Measurements from ENCODE around the gene FRMD4A.

Gene FRMD4A

DNA sequence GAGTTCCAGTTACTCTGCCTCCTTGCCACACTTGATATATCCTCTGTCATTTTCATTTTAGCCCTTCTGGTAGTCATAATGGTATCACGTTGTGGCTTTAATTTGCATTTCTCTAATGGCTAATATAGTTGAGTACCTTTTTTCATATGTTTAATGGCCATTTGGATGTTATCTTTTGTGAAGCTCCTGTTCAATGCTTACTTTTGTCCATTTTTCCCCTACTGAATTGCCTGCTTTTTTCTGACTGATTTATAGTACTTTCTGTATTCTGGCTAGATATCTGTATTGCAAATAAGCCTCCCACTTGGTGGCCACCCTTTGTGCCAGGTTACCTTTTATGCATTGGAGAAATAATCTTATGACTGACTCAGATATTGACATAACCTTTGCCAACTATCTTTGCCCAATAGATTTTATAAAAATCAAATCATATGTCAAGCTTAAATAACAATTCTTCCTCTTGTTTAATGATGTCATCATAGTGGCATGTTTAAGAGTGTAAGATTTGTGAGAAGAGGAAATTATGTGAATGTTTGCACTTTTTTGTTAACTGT, 693.3 kb downstream of the FRMD4A start:
- H4K8ac ChIP-seq (ENCODE audit: low read depth, low read length), result no peak overlapping the region
- H3K4me2 ChIP-seq (ENCODE audit: insufficient read depth, low read length, poor library complexity, severe bottlenecking), result no peak overlapping the region
- H3K4me1 ChIP-seq (ENCODE audit: control insufficient read depth in 2 of 2, insufficient read depth in 1 of 2, low read depth in 1 of 2, low read length in 2 of 2), result peaks cover 6 to 9% of the 10 kb centered on the region in 2 donors
- H3K9ac ChIP-seq (ENCODE audit: low read depth, low read length, poor library complexity), result no peak overlapping the region
- H2BK5ac ChIP-seq (ENCODE audit: low read length), result no peak overlapping the region
- H2BK12ac ChIP-seq (ENCODE audit: low read length), result no peak overlapping the region
- peaks cover 0 to 22% of the 10 kb centered on the region in 2 donors for H3K36me3 ChIP-seq (replicated peaks in 1 of 2; ENCODE audit: control insufficient read depth in 2 of 2, insufficient read depth in 2 of 2, low read length in 2 of 2)
- H3K4me3 ChIP-seq (ENCODE audit: low read length in 2 of 2), result no peak overlapping the region
- no peak overlapping the region for H2AFZ ChIP-seq (ENCODE audit: low read length)
- no peak overlapping the region for H4K91ac ChIP-seq (ENCODE audit: low read depth, low read length, poor library complexity)
- no peak overlapping the region for H3K18ac ChIP-seq (ENCODE audit: low read length)
- no peak overlapping the region for H2BK120ac ChIP-seq (ENCODE audit: low read depth, low read length)
- no peak overlapping the region for H2BK15ac ChIP-seq (ENCODE audit: low read length)
- H3K23ac ChIP-seq (ENCODE audit: low read depth, low read length, poor library complexity), result no peak overlapping the region
- H3K14ac ChIP-seq (ENCODE audit: low read length), result no peak overlapping the region
- no peak for DNase-seq (ENCODE audit: low spot score)
- no CpG with 5 or more reads among the region's 1 CpG for WGBS, 2 donors (ENCODE audit: extremely low coverage in 2 of 2, insufficient read length in 2 of 2, insufficient replicate concordance in 1 of 2)
- H3K4ac ChIP-seq (ENCODE audit: low read length), result no peak overlapping the region
- H2AK5ac ChIP-seq (ENCODE audit: low read depth, low read length), result no peak overlapping the region
- peaks cover 6 to 7% of the 10 kb centered on the region in 2 donors for H3K9me3 ChIP-seq (replicated peaks in 1 of 2; ENCODE audit: control insufficient read depth in 2 of 2, insufficient read depth in 1 of 2, low read depth in 1 of 2, low read length in 2 of 2)
- no peaks in the 10 kb centered on the region for H3K79me1 ChIP-seq (ENCODE audit: low read depth, low read length)
- H3K27me3 ChIP-seq (ENCODE audit: control insufficient read depth in 3 of 3, insufficient read depth in 3 of 3, low read depth in 1 of 3, low read length in 3 of 3), result no peaks in the 10 kb centered on the region
- H3K27ac ChIP-seq (replicated peaks; ENCODE audit: low read length), result no peak overlapping the region

GRCh38 chr10:13636776-13637175, 693.9 kb downstream of the FRMD4A start:
- no peak overlapping the region for H2BK5ac ChIP-seq (ENCODE audit: low read length)
- H3K18ac ChIP-seq (ENCODE audit: low read length), result no peak overlapping the region
- H4K91ac ChIP-seq (ENCODE audit: low read depth, low read length, poor library complexity), result no peak overlapping the region
- no peak overlapping the region for H3K4me3 ChIP-seq (ENCODE audit: low read length in 2 of 2)
- H2BK120ac ChIP-seq (ENCODE audit: low read depth, low read length), result no peak overlapping the region
- H3K36me3 ChIP-seq (replicated peaks in 1 of 2; ENCODE audit: control insufficient read depth in 2 of 2, insufficient read depth in 2 of 2, low read length in 2 of 2), result peaks cover 0 to 16% of the 10 kb centered on the region in 2 donors
- no peak overlapping the region for H2AFZ ChIP-seq (ENCODE audit: low read length)
- H2BK12ac ChIP-seq (ENCODE audit: low read length), result no peak overlapping the region
- H3K9me3 ChIP-seq (replicated peaks in 1 of 2; ENCODE audit: control insufficient read depth in 2 of 2, insufficient read depth in 1 of 2, low read depth in 1 of 2, low read length in 2 of 2), result peaks cover 0 to 2% of the 10 kb centered on the region in 2 donors
- H2BK15ac ChIP-seq (ENCODE audit: low read length), result no peak overlapping the region
- DNase-seq (ENCODE audit: low spot score), result no peak
- H3K4me2 ChIP-seq (ENCODE audit: insufficient read depth, low read length, poor library complexity, severe bottlenecking), result no peak overlapping the region
- no peak overlapping the region for H3K23ac ChIP-seq (ENCODE audit: low read depth, low read length, poor library complexity)
- no peaks in the 10 kb centered on the region for H3K79me1 ChIP-seq (ENCODE audit: low read depth, low read length)
- no CpG with 5 or more reads among the region's 4 CpGs for WGBS, 2 donors (ENCODE audit: extremely low coverage in 2 of 2, insufficient read length in 2 of 2, insufficient replicate concordance in 1 of 2)
- H3K27me3 ChIP-seq (ENCODE audit: control insufficient read depth in 3 of 3, insufficient read depth in 3 of 3, low read depth in 1 of 3, low read length in 3 of 3), result no peaks in the 10 kb centered on the region
- no peak overlapping the region for H3K27ac ChIP-seq (replicated peaks; ENCODE audit: low read length)
- no peak overlapping the region for H4K8ac ChIP-seq (ENCODE audit: low read depth, low read length)
- H3K4me1 ChIP-seq (ENCODE audit: control insufficient read depth in 2 of 2, insufficient read depth in 1 of 2, low read depth in 1 of 2, low read length in 2 of 2), result peaks cover 6 to 9% of the 10 kb centered on the region in 2 donors
- H3K4ac ChIP-seq (ENCODE audit: low read length), result no peak overlapping the region
- no peak overlapping the region for H2AK5ac ChIP-seq (ENCODE audit: low read depth, low read length)
- no peak overlapping the region for H3K14ac ChIP-seq (ENCODE audit: low read length)
- H3K9ac ChIP-seq (ENCODE audit: low read depth, low read length, poor library complexity), result no peak overlapping the region

- no peaks in the 10 kb centered on the region for H3K79me1 ChIP-seq (ENCODE audit: low read depth, low read length)
- no peak overlapping the region for H3K4me2 ChIP-seq (ENCODE audit: insufficient read depth, low read length, poor library complexity, severe bottlenecking)
- H2BK12ac ChIP-seq (ENCODE audit: low read length), result no peak overlapping the region
- H3K4me3 ChIP-seq (ENCODE audit: low read length in 2 of 2), result no peak overlapping the region
- H3K9me3 ChIP-seq (replicated peaks in 1 of 2; ENCODE audit: control insufficient read depth in 2 of 2, insufficient read depth in 1 of 2, low read depth in 1 of 2, low read length in 2 of 2), result no peaks in the 10 kb centered on the region
- peaks cover 2 to 18% of the 10 kb centered on the region in 2 donors for H3K36me3 ChIP-seq (replicated peaks in 1 of 2; ENCODE audit: control insufficient read depth in 2 of 2, insufficient read depth in 2 of 2, low read length in 2 of 2)
- H2BK5ac ChIP-seq (ENCODE audit: low read length), result no peak overlapping the region
- H2BK120ac ChIP-seq (ENCODE audit: low read depth, low read length), result no peak overlapping the region
- H3K23ac ChIP-seq (ENCODE audit: low read depth, low read length, poor library complexity), result no peak overlapping the region
- no peak overlapping the region for H2AK5ac ChIP-seq (ENCODE audit: low read depth, low read length)
- no peak overlapping the region for H4K8ac ChIP-seq (ENCODE audit: low read depth, low read length)
- no peak overlapping the region for H2BK15ac ChIP-seq (ENCODE audit: low read length)
- H3K18ac ChIP-seq (ENCODE audit: low read length), result no peak overlapping the region
- no peak overlapping the region for H2AFZ ChIP-seq (ENCODE audit: low read length)
- no peak overlapping the region for H3K14ac ChIP-seq (ENCODE audit: low read length)
- no peak overlapping the region for H3K4ac ChIP-seq (ENCODE audit: low read length)
- H4K91ac ChIP-seq (ENCODE audit: low read depth, low read length, poor library complexity), result no peak overlapping the region
- peaks cover 6 to 16% of the 10 kb centered on the region in 2 donors for H3K4me1 ChIP-seq (ENCODE audit: control insufficient read depth in 2 of 2, insufficient read depth in 1 of 2, low read depth in 1 of 2, low read length in 2 of 2)
- no peak overlapping the region for H3K9ac ChIP-seq (ENCODE audit: low read depth, low read length, poor library complexity)
- H3K27ac ChIP-seq (replicated peaks; ENCODE audit: low read length), result no peak overlapping the region
- no peaks in the 10 kb centered on the region for H3K27me3 ChIP-seq (ENCODE audit: control insufficient read depth in 3 of 3, insufficient read depth in 3 of 3, low read depth in 1 of 3, low read length in 3 of 3)
- no CpG with 5 or more reads among the region's 6 CpGs for WGBS, 2 donors (ENCODE audit: extremely low coverage in 2 of 2, insufficient read length in 2 of 2, insufficient replicate concordance in 1 of 2)
- no peak for DNase-seq (ENCODE audit: low spot score)
Measured at GRCh38 chr10:13634207-13634606, 696.5 kb downstream of the FRMD4A start.

DNA sequence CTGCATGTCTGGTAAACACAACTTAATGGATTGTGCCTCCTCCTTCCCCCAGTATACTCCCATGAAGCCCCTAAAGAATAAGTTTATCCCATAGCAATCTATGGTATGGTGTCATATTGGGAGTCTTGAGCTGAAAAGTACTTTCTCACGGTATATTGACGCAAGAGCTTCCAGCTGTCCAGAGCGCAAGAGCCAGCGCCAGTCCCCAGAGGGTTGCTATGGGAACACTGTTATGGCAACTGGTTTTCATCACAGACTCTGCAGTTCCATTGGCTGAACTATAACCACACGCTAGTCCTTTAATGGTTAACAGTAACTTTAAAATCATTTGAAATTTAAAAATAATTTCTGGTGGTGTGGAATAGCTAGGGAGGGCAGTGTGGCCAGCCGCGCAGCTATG, 697.0 kb downstream of the FRMD4A start:
- Histone ChIP-seq H3K36me3 (replicated peaks in 1 of 2; ENCODE audit: control insufficient read depth in 2 of 2, insufficient read depth in 2 of 2, low read length in 2 of 2) (peaks cover 2 to 13% of the 10 kb centered on the region in 2 donors), H3K9me3 (replicated peaks in 1 of 2; ENCODE audit: control insufficient read depth in 2 of 2, insufficient read depth in 1 of 2, low read depth in 1 of 2, low read length in 2 of 2) (no peaks in the 10 kb centered on the region), H2BK15ac (ENCODE audit: low read length) (no peak overlapping the region), H3K27me3 (ENCODE audit: control insufficient read depth in 3 of 3, insufficient read depth in 3 of 3, low read depth in 1 of 3, low read length in 3 of 3) (no peaks in the 10 kb centered on the region), H2AK5ac (ENCODE audit: low read depth, low read length) (no peak overlapping the region), H4K8ac (ENCODE audit: low read depth, low read length) (no peak overlapping the region), H3K14ac (ENCODE audit: low read length) (no peak overlapping the region), H3K4me1 (ENCODE audit: control insufficient read depth in 2 of 2, insufficient read depth in 1 of 2, low read depth in 1 of 2, low read length in 2 of 2) (peaks cover 9 to 20% of the 10 kb centered on the region in 2 donors), H3K4me3 (ENCODE audit: low read length in 2 of 2) (no peak overlapping the region), H3K79me1 (ENCODE audit: low read depth, low read length) (no peaks in the 10 kb centered on the region), H2BK120ac (ENCODE audit: low read depth, low read length) (no peak overlapping the region), H3K27ac (replicated peaks; ENCODE audit: low read length) (no peak overlapping the region), H2BK5ac (ENCODE audit: low read length) (no peak overlapping the region), H3K4ac (ENCODE audit: low read length) (no peak overlapping the region), H3K4me2 (ENCODE audit: insufficient read depth, low read length, poor library complexity, severe bottlenecking) (no peak overlapping the region), H3K18ac (ENCODE audit: low read length) (no peak overlapping the region), H2BK12ac (ENCODE audit: low read length) (no peak overlapping the region), H3K9ac (ENCODE audit: low read depth, low read length, poor library complexity) (no peak overlapping the region), H3K23ac (ENCODE audit: low read depth, low read length, poor library complexity) (no peak overlapping the region), H2AFZ (ENCODE audit: low read length) (no peak overlapping the region), H4K91ac (ENCODE audit: low read depth, low read length, poor library complexity) (no peak overlapping the region)
- no peak for DNase-seq (ENCODE audit: low spot score)
- WGBS, 2 donors (ENCODE audit: extremely low coverage in 2 of 2, insufficient read length in 2 of 2, insufficient replicate concordance in 1 of 2), result no CpG with 5 or more reads among the region's 7 CpGs

Measured in neuronal stem cell (in vitro differentiated cells).